Measurements from ENCODE around the gene COL28A1.

COL28A1 gene

DNA sequence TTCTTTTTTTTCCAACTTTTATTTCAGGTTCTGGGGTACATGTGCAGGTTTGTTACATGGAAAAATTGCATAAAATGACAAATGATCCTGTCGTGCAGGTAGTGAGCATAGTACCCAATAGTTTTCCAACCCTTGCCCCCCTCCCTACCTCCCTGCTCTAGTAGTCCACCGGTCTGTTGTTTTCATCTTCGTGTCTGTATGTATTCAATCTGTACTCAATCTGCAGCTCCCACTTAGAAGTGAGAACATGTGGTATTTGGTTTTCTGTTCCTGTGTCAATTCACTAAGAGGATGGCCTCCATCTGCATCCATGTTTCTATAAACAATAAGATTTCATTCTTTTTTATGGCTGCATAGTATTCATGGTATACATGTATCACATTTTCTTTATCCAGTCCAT is 202.1 kb downstream of the COL28A1 start:
- DNase-seq (ENCODE audit: low read depth in 2 of 2): no peak

- no peak for DNase-seq (ENCODE audit: low read depth in 2 of 2)
Observed at GRCh38 chr7:7331523-7331922, 204.2 kb downstream of the COL28A1 start.

- no peak for DNase-seq (ENCODE audit: low read depth in 2 of 2)
Observed at GRCh38 chr7:7330997-7331396, 204.7 kb downstream of the COL28A1 start.

DNA sequence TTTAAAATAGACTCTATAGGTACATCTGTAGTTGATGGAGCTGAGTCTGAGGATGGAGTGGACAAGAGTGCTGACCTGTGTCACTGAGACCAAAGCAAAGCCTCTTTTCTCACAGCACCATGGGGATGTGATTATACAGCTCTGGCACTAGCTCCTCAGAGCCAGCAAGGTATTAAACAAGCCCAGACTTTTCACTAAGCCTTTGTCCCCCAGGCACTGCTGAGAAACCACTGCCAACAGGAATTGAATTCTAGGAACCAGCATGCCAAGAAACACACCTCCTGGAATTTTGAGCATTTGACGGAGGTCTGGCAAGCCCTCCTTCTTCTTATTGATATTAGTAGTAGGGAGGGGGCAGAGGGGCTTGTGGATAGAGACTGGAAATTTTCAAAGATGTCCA is 206.3 kb downstream of the COL28A1 start:
- no peak for DNase-seq (ENCODE audit: low read depth in 2 of 2)

DNA sequence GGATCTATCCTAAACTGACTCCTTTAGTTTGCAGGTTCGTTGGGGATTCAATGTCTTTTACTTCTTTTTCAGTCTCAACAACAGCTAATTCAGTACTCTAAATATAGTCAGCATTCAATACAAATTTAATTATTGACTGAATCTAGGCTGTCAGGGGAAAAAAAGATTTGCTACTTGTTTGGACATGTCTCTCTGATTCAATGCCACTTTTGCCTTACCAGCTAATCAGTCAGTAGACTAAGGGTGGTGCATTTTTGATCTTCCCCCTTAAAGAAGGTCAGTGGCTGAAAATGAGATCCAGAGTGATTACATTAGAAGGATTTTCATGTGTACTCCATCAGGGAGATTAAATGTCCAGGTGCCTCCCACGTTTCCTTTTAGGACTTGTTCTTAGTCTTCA is 208.2 kb downstream of the COL28A1 start:
- DNase-seq (ENCODE audit: low read depth in 2 of 2): no peak

- no peak for DNase-seq (ENCODE audit: low read depth in 2 of 2)
Observed at GRCh38 chr7:7324698-7325097, 211.0 kb downstream of the COL28A1 start.

DNA sequence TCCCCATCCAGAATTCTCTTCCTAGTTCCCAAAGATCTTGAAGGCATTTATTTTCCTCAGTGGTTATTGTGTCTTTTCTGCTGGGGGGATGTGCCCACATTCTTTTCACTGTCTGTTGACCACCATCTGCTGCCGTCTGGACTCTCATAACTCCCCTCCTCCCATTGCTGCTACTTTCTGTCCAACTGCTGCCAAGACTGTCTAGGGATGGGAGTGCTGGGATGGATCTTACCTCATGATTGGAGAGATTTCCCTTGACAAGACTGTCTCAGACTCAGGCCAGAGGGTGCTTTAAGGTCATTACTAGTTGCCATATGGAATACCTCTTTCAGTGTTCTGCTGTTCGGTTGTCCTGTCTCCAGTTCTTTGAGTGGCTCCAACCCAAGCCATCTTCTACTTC is 211.8 kb downstream of the COL28A1 start:
- no peak for DNase-seq (ENCODE audit: low read depth in 2 of 2)

- DNase-seq (ENCODE audit: low read depth in 2 of 2): no peak
Observed at GRCh38 chr7:7323352-7323751, 212.3 kb downstream of the COL28A1 start.

- DNase-seq (ENCODE audit: low read depth in 2 of 2): no peak
Observed at GRCh38 chr7:7321681-7322080, 214.0 kb downstream of the COL28A1 start.

GRCh38 chr7:7318601-7319000 is 217.1 kb downstream of the COL28A1 start:
- DNase-seq (ENCODE audit: low read depth in 2 of 2): no peak

DNA sequence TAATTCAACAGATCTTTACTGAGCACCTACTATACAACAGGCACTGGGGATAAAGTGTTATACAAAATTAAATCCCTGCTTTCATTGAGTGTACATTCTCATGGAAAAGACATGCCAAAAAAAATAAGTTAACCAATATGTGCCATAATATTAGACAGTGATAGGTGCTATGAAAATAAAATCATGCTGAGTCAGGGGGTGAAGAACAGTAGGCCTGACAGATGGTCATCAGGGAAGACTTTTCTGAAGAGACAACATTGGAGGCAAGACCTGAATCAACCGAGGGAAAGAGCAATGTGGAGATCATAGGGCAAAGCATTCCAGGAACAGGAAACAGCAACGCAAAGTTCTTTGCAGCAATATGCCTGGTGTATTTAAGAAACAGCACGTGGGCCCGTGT is 217.8 kb downstream of the COL28A1 start:
- DNase-seq (ENCODE audit: low read depth in 2 of 2): no peak

GRCh38 chr7:7315851-7316250 is 219.8 kb downstream of the COL28A1 start:
- DNase-seq (ENCODE audit: low read depth in 2 of 2): no peak

- DNase-seq (ENCODE audit: low read depth in 2 of 2): no peak
Observed at GRCh38 chr7:7312323-7312722, 223.3 kb downstream of the COL28A1 start.

- no peak for DNase-seq (ENCODE audit: low read depth in 2 of 2)
Observed at GRCh38 chr7:7311001-7311400, 224.7 kb downstream of the COL28A1 start.

GRCh38 chr7:7309203-7309602 is 226.5 kb downstream of the COL28A1 start:
- DNase-seq (ENCODE audit: low read depth in 2 of 2): no peak
